ENCODE results near the gene LRRC4. TPM values are rescaled to one million over a fixed set of nuclear protein-coding genes. Genes with fewer than 3 reads are reported as not detected.

The LRRC4 gene
- total RNA-seq, 1 donor from 2014 or later: 0.32 TPM

DNA sequence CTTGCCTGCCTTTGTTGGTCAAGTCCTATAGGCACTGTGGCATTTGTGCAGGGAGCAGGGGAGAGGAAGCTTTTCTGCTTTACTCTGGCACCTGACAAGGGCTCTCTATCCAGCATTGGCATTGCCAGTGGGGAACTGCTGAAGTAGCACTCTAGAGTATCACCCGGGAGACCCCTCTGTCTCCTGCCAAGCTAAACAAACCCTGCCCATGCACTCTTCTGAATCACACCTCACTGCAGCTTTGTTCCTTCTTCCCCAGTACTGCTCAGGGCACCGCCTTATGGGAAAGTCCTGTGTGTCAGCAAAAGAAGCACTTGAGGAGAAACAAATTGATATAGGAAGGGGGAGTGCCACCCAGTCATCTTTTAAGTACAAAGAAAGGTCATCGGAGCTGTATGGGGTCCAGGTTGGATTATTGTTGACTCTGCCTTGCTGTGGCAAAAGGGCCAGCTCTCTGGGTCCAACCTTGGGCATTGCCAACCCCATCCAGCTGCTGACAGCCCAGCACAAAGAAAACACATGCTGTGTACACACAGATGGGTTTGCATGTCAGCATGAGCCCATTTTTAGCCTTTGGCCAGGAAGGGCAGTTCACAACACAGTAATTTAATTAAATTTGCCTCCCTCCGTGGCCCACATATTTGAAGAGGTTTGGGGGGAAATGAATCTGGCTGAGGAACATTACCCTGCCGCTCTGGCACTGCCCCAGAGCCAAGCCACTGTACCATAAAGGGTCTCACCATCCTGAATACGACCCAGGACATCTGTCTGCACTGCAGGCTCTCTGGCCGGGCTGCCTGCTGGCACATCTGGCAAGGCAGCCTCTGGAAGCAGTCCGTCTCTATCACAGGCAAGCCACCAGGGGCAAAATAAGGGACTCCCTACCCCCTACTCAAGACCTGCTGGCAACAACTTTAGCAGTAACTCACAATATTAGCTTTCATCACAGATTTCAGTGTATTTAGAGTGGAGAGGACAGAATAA is 13.1 kb downstream of the LRRC4 start:
- no peak overlapping the region for H3K4me3 Mint-ChIP-seq (ENCODE audit: unreplicated experiment)

DNA sequence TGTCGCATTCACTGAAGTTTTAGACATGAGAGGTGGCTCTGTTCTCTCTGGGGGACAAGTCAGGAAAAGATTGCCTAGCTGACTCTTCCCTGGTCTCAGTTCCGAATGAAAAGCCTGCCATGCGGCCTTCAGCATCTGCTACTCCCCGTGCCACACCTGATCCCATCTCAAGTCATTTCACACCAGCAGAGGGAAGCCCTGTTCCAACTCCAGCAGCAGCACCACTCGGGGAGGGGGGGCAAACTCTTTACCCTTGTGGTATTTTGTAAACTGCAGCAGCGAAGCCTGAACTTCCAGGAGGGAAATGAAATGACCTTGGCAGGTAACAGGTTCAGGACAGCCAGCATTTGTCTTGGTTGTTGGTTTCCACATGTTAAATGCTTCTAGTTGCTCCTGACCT is 13.8 kb downstream of the LRRC4 start:
- TF ChIP-seq, protein P1, sequence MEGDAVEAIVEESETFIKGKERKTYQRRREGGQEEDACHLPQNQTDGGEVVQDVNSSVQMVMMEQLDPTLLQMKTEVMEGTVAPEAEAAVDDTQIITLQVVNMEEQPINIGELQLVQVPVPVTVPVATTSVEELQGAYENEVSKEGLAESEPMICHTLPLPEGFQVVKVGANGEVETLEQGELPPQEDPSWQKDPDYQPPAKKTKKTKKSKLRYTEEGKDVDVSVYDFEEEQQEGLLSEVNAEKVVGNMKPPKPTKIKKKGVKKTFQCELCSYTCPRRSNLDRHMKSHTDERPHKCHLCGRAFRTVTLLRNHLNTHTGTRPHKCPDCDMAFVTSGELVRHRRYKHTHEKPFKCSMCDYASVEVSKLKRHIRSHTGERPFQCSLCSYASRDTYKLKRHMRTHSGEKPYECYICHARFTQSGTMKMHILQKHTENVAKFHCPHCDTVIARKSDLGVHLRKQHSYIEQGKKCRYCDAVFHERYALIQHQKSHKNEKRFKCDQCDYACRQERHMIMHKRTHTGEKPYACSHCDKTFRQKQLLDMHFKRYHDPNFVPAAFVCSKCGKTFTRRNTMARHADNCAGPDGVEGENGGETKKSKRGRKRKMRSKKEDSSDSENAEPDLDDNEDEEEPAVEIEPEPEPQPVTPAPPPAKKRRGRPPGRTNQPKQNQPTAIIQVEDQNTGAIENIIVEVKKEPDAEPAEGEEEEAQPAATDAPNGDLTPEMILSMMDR (IDR thresholded peaks at IDR 0.05): no peak
- H3K4me3 Mint-ChIP-seq (ENCODE audit: unreplicated experiment): no peak overlapping the region
- H3K27ac Mint-ChIP-seq (ENCODE audit: unreplicated experiment): peak overlapping the region; percentile 2
- H3K4me1 Mint-ChIP-seq (ENCODE audit: low read depth): peaks cover 34% of the 10 kb centered on the region
- H3K36me3 Mint-ChIP-seq (ENCODE audit: low read depth): peaks cover 7% of the 10 kb centered on the region
- H3K27me3 Mint-ChIP-seq (ENCODE audit: low read depth): no peaks in the 10 kb centered on the region
- H3K9me3 Mint-ChIP-seq (ENCODE audit: low read depth): no peaks in the 10 kb centered on the region
- no peak for DNase-seq (ENCODE audit: low spot score)

More for the DNA sequence above, 13.1 kb downstream of the LRRC4 start:
- no peak overlapping the region for H3K27ac Mint-ChIP-seq (ENCODE audit: unreplicated experiment)
- H3K27me3 Mint-ChIP-seq (ENCODE audit: low read depth): no peaks in the 10 kb centered on the region
- H3K4me1 Mint-ChIP-seq (ENCODE audit: low read depth): peaks cover 41% of the 10 kb centered on the region
- peaks cover 7% of the 10 kb centered on the region for H3K36me3 Mint-ChIP-seq (ENCODE audit: low read depth)
- DNase-seq (ENCODE audit: low spot score): no peak
- no peaks in the 10 kb centered on the region for H3K9me3 Mint-ChIP-seq (ENCODE audit: low read depth)
- TF ChIP-seq, protein P1 (IDR thresholded peaks at IDR 0.05): no peak

DNA sequence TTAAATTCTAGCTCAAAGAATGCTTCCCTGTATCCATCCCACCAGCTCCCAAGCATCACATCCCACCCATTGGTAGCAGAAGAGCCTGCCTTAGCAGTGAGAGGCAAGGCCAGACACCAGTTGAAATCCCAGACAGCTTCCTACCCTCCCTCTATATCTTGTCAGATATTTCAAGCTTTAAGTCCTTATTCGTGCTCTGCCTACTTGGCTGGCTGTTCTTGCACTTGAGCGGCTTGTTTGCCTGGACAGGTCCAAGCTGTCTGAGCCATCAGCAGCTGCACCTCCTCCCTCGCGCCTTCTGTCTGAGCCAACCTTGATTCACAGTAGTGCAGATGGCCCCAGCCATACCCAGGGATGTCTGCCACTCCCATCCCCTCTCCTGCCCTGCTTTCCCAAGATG is 16.4 kb downstream of the LRRC4 start:
- TF ChIP-seq, protein P1 (IDR thresholded peaks at IDR 0.05): no peak
- Mint-ChIP-seq H3K27ac (ENCODE audit: unreplicated experiment) (peak overlapping the region; percentile 27), H3K27me3 (ENCODE audit: low read depth) (no peaks in the 10 kb centered on the region), H3K4me3 (ENCODE audit: unreplicated experiment) (no peak overlapping the region), H3K36me3 (ENCODE audit: low read depth) (no peaks in the 10 kb centered on the region), H3K9me3 (ENCODE audit: low read depth) (no peaks in the 10 kb centered on the region), H3K4me1 (ENCODE audit: low read depth) (peaks cover 30% of the 10 kb centered on the region)
- DNase-seq (ENCODE audit: low spot score): no peak

DNA sequence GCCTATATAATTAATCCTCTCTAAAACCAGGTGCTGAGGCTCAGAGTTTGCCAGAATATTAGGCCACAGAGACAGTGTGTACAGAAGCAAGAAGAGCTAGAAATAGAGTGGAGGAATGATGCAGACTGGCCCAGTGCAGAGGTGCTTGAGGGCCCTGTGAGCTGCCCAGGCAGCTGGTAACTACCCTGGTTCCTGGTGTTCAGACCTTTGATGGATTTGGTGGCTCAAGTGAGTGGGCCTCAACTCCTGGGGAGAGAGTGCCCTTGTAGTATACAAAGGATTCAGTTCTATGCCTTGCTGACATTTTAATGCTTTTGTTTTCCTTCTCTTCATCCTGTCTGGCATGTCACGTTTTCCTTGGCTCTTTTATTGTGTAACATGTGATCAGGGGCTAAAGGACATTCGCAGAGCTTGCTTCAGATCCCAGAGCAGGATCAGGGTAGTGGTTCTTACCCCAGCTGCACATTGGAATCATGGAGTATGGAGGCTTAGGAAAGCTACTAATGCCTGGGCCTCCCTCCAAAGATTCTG is 20.0 kb downstream of the LRRC4 start:
- Mint-ChIP-seq H3K27ac (ENCODE audit: unreplicated experiment) (peak overlapping the region; percentile 78), H3K27me3 (ENCODE audit: low read depth) (no peaks in the 10 kb centered on the region), H3K9me3 (ENCODE audit: low read depth) (no peaks in the 10 kb centered on the region), H3K36me3 (ENCODE audit: low read depth) (no peaks in the 10 kb centered on the region), H3K4me1 (ENCODE audit: low read depth) (peaks cover 7% of the 10 kb centered on the region), H3K4me3 (ENCODE audit: unreplicated experiment) (no peak overlapping the region)
- TF ChIP-seq, protein P1 (IDR thresholded peaks at IDR 0.05): no peak
- DNase-seq (ENCODE audit: low spot score): no peak

DNA sequence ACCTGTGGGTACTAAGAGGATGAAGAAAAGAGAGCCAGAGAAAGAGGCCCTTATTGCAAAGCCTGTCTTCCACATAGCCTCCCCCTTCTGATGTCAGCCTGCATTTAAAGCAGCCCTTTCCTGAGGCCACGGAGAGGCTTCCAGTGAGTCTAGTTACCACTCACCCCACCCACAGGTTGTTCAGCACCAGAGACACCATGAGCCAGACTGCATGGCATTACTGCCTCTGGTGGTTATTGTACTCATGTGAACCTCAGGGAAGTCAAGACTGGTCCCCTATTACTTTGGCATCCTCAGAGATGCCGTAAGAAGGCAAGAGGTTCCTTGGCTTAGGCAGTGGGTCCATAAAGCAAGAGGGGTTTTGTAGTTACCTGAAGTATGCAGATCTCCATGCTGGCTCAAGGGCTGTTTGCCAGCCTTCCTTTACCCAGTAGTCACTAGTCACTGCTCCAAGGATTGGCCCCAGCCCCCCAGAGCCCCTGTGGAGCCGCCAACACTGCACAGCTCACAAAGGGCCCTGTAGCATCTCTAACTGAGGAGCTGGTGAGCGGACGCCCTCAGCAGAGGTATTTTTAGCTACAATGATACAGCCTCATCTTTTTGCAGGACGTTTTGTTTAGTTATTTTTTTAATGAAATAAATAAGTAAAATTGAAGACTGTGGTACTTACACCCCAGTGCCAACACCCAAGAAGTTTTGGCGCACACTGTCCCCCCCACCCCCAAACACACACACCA is 20.7 kb downstream of the LRRC4 start:
- Mint-ChIP-seq H3K36me3 (ENCODE audit: low read depth) (peaks cover 2% of the 10 kb centered on the region), H3K4me1 (ENCODE audit: low read depth) (peaks cover 7% of the 10 kb centered on the region), H3K27me3 (ENCODE audit: low read depth) (no peaks in the 10 kb centered on the region), H3K4me3 (ENCODE audit: unreplicated experiment) (no peak overlapping the region), H3K27ac (ENCODE audit: unreplicated experiment) (no peak overlapping the region), H3K9me3 (ENCODE audit: low read depth) (no peaks in the 10 kb centered on the region)
- TF ChIP-seq, protein P1 (IDR thresholded peaks at IDR 0.05): peak; percentile 17
- DNase-seq (ENCODE audit: low spot score): no peak
